Adrenal gland (tissue), 5 donors: Measurements from ENCODE around the gene LIPC.

ENCODE experiments used
- POLR2A ChIP-seq, 2 donors: fragments of 450-650 bp; IDR thresholded peaks; one replicate each; pipeline ENCODE4 v1.6.1; 2017; ENCODE audit warnings: antibody characterized with exemption in 2 of 2, mild to moderate bottlenecking in 2 of 2, moderate library complexity in 1 of 2
- TF ChIP-seq, protein P1 (sequence below), 6 experiments: fragments of 450-650 bp in 4 of 6; fragments of 200-600 bp in 2 of 6; sonication (generic) in 1 of 6; IDR thresholded peaks; 1 replicate in 5 of 6; 2 replicates in 1 of 6; pipeline versions ENCODE4 v1.5.1 to v1.8.0; 2016 to 2021; ENCODE audit warnings: antibody characterized with exemption in 6 of 6, mild to moderate bottlenecking in 2 of 6, moderate library complexity in 1 of 6
- donor health status: DM: no; HTN: no; CAD: no.

DNA sequence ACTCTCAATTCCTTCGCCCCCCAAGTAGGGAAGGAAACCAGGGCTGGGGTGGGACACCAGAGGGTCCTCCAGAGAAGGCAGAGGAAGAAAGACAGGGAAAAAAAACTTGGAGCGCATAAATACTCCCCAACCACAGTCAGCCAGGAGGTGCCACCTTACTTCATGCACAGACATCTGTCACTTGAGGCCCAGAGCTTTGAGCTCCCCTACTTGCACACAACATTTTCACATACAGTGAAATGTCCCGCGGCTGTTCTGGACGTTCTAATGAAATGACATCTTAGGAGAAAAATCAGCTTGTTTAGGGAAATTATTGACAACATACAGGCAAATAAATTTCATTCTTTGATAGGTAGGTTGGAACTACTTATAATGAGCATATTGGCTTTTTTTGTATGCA is 113.0 kb downstream of the LIPC start:
- no peak for TF ChIP-seq POLR2A (IDR thresholded peaks at IDR 0.05)
- TF ChIP-seq, protein P1, sequence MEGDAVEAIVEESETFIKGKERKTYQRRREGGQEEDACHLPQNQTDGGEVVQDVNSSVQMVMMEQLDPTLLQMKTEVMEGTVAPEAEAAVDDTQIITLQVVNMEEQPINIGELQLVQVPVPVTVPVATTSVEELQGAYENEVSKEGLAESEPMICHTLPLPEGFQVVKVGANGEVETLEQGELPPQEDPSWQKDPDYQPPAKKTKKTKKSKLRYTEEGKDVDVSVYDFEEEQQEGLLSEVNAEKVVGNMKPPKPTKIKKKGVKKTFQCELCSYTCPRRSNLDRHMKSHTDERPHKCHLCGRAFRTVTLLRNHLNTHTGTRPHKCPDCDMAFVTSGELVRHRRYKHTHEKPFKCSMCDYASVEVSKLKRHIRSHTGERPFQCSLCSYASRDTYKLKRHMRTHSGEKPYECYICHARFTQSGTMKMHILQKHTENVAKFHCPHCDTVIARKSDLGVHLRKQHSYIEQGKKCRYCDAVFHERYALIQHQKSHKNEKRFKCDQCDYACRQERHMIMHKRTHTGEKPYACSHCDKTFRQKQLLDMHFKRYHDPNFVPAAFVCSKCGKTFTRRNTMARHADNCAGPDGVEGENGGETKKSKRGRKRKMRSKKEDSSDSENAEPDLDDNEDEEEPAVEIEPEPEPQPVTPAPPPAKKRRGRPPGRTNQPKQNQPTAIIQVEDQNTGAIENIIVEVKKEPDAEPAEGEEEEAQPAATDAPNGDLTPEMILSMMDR (IDR thresholded peaks at IDR 0.05), result no peak
